GM12873 (cell line): ENCODE measurements around the gene CHMP1B.
A peak's percentile ranks its signal among the peaks of the same experiment; 100 is the strongest.

ENCODE experiments used
- TF ChIP-seq, protein P1 (sequence below): IDR thresholded peaks from 2 replicates; pipeline ENCODE4 v1.5.1; 2012; ENCODE audit warnings: low read depth, mild to moderate bottlenecking, moderate library complexity, low read length, control low read depth; ENCODE audit not compliant: insufficient read depth; ENCODE audit errors: missing control alignments

The CHMP1B gene

DNA sequence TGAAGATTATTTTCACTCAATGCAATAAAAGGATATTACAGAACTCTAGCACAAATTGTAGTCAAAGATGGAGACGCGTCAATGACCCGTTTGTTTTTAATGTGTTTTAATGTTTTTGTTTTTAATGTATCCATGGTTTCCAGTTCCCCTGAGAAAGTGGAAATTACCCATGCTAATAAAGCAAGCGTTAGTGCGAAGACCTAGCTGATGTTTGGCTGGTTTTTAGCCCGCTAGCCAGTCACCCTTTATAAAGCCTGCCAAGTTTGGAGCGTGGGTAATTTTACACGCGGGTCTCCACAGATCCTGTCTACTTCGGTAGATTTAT lies 430 bp upstream of the CHMP1B start:
- TF ChIP-seq, protein P1, sequence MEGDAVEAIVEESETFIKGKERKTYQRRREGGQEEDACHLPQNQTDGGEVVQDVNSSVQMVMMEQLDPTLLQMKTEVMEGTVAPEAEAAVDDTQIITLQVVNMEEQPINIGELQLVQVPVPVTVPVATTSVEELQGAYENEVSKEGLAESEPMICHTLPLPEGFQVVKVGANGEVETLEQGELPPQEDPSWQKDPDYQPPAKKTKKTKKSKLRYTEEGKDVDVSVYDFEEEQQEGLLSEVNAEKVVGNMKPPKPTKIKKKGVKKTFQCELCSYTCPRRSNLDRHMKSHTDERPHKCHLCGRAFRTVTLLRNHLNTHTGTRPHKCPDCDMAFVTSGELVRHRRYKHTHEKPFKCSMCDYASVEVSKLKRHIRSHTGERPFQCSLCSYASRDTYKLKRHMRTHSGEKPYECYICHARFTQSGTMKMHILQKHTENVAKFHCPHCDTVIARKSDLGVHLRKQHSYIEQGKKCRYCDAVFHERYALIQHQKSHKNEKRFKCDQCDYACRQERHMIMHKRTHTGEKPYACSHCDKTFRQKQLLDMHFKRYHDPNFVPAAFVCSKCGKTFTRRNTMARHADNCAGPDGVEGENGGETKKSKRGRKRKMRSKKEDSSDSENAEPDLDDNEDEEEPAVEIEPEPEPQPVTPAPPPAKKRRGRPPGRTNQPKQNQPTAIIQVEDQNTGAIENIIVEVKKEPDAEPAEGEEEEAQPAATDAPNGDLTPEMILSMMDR, result no peak

DNA sequence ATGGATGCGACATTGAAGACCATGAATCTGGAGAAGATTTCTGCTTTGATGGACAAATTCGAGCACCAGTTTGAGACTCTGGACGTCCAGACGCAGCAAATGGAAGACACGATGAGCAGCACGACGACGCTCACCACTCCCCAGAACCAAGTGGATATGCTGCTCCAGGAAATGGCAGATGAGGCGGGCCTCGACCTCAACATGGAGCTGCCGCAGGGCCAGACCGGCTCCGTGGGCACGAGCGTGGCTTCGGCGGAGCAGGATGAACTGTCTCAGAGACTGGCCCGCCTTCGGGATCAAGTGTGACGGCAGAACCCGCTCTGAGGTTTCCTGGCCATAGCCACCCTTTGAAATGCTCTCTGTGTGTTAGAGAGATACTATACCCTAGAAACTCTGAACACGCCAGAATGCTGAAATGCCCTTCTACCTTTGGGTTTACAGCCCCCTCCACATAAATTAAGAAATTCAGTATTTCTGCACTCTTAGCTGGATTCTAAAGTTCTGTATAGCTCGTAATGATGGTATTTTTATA lies 659 bp downstream of the CHMP1B start:
- TF ChIP-seq, protein P1, result no peak

DNA sequence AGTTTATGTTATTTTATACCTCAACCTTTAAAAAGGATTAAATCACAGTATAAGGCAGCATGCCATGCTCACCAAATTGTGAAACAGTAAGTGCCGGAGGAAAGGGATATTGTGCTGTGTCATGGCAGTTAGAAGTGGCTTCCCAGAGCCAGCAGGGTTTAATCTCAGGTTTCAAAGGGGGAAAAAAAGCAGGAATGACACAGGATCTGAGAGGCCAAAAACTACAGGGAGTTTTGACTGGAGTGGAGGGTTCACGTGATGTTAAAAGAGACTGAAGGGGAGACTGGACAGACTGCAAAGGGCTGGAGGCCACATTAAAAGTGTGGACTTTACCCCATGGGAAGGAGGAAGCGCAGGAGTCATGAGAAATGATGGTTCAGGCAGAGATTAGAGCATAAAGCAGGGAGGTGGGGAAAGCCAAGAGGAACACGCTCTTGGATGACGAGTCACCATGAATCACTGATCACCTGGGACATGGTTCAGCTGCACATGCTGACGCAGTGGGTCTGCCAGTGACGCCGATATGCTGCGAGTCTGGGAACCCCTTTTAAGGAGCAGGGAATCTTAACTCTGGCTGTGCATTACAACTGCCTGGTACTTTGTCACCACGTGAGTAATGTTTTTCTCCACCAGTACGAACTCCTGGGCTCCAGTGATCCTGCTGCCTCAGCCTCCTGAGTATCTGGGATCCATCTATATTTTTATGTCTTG lies 6.1 kb downstream of the CHMP1B start:
- TF ChIP-seq, protein P1, result no peak

DNA sequence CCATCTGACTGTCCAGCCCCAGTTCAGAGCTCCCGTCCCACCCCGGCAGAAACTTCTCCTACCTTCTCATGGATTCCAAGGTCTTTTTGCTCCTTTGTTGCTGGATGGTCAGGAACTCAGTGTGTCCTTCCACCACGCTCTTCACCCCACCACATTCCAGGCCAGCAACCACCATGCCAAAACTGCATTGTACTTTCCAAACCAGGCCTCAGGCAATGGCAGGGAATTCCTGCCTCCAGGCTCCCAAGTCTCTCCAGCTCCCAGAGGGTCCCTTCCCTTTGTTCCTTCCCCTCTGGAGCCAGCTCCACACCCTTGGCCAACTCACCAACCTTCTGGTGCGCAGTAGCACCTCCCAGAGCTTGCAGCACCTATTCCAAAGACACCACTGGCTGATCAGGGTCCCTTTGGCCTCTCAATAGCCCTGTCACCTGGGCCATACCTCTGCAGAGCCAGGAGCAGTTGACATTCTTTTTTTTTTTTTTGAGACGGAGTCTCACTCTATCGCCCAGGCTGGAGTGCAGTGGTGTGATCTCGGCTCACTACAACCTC lies 8.1 kb downstream of the CHMP1B start:
- TF ChIP-seq, protein P1, result no peak

DNA sequence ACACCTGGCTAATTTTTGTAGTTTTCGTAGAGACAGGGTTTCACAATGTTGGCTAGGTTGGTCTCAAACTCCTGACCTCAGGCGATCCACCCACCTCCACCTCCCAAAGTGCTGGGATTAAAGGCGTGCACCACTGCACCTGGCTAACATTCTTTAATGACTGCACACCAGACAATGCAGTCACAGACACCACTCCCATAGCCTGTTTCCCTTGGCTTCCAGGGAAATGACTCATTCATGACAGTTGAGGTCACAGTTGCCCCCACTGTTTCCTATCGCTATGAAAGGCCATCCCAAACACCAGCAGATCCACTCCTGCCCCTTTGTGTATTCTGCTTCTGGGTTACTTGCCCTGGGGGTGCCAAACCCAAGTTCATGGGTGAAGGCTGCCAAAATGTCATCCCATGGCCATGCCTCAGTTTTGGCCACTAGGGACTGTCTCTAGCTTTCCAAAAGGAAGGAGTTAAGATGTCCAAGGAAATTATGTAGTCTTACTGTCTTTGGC lies 8.7 kb downstream of the CHMP1B start:
- TF ChIP-seq, protein P1, result peak; percentile 10

DNA sequence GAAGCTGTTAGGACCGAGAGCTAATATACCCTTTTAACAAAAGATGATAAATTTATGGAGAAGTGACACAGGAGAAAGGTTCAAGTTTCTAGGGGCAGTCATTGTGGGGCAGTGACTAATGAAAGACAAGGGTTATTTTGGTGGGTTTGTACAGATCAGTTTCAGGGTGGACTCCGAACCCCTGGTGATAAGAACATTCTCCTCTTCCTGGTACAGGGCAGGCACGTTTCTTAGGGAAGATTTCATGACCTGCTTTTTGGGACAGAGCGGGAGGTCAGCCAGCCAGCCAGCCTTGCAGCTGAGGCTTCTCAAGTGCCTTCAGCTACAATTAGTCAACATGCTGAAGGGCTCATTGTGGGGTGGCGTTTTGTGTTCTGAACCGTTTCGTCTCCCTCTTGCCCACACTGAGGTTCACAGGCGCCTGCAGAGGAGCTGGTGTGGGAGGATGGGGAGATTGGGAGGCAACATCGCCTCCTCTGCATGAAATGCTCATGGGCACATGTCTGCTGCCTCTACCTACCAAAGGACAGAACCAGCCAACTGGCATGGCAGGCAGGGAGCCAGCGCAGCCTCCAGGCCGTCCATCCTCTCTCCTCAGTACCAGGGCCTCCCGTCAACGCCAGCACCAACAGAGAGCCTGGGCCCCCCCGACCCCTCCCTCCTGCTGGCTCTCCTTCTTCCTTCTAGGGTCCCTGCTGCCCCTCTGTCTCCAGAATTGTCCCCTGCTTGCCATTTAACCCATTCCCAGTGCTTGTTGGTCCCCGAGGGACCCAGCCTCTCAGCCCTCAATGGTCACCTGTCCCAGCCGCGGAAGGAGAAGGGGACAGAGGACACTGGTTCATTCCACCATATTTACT lies 9.6 kb downstream of the CHMP1B start:
- TF ChIP-seq, protein P1, result no peak
